IMR-90 (cell line): ENCODE data around the gene TRIO.
A peak's percentile ranks its signal among the peaks of the same experiment; 100 is the strongest.

ENCODE experiments used
- POLR2A ChIP-seq: IDR thresholded peaks from 2 replicates; pipeline ENCODE4 v1.6.1; 2012; ENCODE audit warnings: mild to moderate bottlenecking, low read depth, low read length
- RAD21 ChIP-seq: IDR thresholded peaks from 2 replicates; pipeline ENCODE4 v1.6.1; 2012; ENCODE audit warnings: low read length, improper control_type of control experiment
- TF ChIP-seq, protein P1 (sequence below): conservative IDR thresholded peaks from 2 replicates; pipeline ENCODE4 v1.5.1; 2012; ENCODE audit warnings: mild to moderate bottlenecking, low read depth, low read length, improper control_type of control experiment

DNA sequence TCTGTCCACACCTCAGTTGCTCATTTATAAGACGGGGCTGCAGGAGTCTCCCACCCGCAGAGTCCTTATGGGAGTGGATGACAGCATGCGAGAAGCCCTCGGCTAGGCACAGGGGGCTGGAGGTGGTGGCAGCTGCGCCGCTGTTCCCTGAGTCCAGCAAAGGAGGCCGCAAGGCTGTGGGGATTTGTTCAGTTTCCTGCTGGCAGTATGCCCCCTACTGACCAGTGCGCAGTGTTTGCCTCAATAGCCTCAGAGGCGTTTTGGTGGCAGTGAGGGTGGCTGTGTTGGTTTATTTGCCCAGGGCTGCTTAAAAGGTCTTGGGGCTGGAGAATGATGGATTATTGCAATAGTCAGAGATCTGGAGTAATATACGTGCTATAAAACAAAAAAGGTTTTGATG lies 262.1 kb downstream of the TRIO start:
- TF ChIP-seq, protein P1, sequence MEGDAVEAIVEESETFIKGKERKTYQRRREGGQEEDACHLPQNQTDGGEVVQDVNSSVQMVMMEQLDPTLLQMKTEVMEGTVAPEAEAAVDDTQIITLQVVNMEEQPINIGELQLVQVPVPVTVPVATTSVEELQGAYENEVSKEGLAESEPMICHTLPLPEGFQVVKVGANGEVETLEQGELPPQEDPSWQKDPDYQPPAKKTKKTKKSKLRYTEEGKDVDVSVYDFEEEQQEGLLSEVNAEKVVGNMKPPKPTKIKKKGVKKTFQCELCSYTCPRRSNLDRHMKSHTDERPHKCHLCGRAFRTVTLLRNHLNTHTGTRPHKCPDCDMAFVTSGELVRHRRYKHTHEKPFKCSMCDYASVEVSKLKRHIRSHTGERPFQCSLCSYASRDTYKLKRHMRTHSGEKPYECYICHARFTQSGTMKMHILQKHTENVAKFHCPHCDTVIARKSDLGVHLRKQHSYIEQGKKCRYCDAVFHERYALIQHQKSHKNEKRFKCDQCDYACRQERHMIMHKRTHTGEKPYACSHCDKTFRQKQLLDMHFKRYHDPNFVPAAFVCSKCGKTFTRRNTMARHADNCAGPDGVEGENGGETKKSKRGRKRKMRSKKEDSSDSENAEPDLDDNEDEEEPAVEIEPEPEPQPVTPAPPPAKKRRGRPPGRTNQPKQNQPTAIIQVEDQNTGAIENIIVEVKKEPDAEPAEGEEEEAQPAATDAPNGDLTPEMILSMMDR = peak; percentile 12; the same call in 1 of the 2 replicates
- TF ChIP-seq POLR2A (no peak), RAD21 (no peak)
